COLO668 (cell line): Measurements from ENCODE around the gene ZNF253.
A peak's percentile ranks its signal among the peaks of the same experiment; 100 is the strongest.
"Not testable (repeated sequence)": the region's sequence is repeated elsewhere in the genome, so short reads cannot be mapped to it uniquely, and the experiment has no call there.

Experiments
- DNase-seq: peaks from one replicate; lab custom pipeline; 2025; ENCODE audit not compliant: unreplicated experiment; lab: John Stamatoyannopoulos, UW

ZNF253 gene

DNA sequence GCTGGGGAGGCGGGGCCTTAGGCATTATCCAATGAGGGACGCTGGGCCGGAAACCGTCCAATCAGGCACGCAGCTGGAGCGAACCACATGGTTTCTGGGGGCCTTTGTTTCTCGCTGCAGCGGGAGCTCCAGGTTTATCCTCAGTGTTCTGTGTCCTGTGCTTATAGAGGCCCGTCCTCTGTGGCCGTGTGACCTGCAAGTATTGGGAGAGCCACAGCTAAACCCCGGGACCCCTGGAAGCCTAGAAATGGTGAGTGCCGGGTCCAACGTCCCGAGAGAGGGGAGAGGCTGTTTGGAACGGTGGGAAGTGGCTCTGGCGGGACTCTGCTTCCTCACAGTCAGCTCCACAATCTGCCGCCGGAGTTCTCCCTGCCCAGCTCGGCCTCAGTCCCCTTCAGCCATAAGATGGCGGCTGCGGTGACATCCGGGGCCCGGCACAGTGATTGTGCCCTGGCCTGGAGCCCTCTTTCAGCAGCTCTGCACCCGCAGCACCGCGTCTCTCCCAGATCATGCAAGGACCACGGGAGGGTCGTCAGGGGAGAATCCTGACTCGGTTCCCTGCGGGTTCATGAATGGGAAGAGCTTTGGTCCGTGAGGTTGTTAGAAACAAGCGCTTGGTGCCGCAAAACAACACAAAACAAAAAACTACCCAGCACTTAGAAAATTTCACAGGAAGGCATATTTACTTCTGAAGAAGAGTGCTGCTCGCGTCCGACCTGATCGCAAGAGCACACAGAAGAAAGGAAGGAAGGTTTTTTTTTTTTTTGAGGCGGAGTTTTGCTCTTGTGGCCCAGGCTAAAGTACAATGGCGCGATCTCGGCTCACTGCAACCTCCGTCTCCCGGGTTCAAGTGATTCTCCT, at the start of gene ZNF253:
Gene ZNF253, plus strand, starts transcription at position 133 of the 861 bp plus-strand sequence. Its CDS starts 115 bp downstream, at position 248.
- DNase-seq = peak; percentile 96

DNA sequence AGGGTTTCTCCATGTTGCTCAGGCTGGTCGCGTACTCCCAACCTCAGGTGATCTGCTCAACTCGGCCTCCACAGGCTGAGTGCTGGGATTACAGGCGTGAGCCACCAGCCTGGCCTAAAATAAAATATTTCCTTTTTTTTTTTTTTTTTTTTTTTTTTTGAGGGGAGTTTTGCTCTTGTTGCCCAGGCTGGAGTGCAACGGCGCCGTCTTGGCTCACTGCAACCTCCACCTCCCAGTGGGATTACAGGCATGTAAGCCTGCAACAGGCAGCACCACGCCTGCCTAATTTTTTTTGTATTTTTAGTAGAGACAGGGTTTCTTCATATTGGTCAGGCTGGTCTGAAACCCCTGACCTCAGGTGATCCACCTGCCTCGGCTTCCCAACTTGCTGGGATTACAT, 49.0 kb upstream of the ZNF253 start:
- DNase-seq = no peak

DNA sequence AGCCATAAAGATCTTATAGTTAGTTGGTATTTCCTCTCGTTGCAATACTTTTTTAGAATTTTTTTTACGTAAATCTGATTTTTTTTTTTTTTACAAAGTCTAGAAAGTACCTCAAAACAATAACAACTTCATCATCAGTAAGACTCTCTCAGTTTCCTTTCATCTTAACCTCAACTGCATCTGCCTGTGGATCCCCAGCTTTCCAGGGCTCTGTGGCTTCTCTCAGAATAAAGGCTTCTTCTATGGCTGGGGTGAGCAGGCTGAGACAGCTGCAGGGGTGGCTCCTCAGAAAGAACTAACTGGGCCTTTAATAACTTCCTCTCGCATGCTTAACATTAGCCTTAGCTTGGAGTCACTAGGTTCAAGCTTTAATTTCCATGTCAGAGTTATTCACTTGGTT, 48.3 kb upstream of the ZNF253 start:
- DNase-seq = no peak

DNA sequence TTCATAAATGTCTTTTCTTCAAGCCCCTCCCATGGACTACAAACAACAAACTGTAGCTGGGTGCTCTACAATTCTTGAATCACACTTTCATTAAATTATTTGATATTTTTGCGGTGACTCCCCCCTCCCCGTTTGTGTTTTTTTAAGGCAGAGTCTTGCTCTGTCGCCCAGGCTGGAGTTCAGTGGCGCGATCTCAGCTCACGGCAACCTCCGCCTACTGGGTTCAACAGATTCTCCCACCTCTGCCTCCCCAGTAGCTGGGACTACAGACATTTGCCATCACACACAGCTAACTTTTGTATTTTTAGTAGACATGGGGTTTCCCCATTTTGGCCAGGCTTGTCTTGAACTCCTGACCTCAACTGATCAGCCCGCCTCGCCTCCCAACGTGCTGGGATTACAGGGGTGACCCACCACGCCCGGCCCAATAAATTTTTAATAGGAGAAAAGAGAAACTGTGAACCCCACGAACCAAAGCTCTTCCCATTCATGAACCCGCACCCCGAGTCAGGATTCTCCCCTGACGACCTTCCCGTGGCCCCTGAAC, 44.8 kb upstream of the ZNF253 start:
- no peak for DNase-seq

DNA sequence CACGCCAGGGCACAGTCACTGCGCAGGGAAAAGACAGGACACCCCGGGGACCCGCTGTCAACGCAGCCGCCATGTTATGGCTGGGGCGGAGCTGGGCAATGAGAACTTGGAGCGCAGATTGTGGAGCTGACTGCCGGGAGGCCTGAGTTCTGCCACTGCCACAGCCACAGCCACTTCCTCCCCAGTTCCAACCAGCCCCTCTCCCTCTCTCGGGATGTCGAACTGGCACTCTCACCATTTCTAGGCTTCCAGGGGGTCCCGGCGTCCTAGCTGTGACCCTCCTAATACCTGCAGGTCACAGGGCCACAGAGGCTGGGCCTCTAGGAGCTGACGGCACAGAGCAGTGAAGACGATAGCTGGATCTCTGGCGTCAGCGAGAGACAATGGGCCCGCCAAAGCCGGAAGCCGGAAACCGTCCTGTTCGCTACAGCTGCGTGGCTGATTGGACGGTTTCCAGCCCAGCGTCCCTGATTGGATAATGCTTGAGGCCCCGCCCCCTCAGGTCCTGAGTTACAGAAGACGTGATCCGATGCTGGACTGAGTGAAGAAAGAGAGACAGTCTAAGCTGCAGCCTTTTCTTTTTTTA, 44.2 kb upstream of the ZNF253 start, which contains the start of gene ZNF506:
Gene ZNF506, minus strand, starts transcription at position 385 of the 586 bp plus-strand sequence. Its CDS starts 147 bp downstream, at position 238.
- peak; percentile 96 for DNase-seq

DNA sequence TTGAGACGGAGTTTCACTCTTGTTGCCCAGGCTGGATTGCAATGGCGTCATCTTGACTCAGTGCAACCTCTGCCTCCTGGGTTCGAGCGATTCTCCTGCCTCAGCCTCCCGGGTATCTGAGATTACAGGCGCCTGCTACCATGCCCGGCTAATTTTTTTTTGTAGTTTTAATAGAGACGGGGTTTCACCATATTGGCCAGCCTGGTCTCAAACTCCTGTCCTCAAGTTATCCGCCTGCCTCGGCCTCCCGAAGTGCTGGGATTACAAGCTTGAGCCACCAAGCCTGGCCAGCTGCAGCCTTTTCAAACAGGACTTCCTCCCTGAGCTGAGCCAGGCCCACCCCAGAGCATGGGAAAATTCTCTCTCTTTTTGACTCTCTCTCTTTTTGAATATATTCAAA, 43.7 kb upstream of the ZNF253 start:
- not testable (repeated sequence) for DNase-seq

DNA sequence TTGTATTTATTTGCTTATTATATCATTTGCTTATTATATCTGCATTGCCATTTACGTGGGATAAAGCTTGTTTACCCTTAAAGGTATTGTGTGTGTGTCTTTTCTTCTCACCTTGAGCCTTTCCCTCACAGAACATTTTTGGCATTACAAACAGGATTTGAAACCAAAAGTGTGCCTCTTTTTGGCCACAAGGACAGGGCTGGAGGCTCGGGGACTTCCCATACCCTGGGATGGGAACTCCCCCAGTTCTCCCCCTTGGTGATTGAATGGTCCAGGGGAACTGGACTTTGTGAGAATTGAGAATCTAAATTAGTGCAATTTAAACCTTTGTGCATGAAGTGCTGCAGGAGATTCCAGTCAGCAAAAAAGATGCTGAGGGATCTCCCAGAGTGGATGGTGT, 41.8 kb upstream of the ZNF253 start:
- DNase-seq = no peak

DNA sequence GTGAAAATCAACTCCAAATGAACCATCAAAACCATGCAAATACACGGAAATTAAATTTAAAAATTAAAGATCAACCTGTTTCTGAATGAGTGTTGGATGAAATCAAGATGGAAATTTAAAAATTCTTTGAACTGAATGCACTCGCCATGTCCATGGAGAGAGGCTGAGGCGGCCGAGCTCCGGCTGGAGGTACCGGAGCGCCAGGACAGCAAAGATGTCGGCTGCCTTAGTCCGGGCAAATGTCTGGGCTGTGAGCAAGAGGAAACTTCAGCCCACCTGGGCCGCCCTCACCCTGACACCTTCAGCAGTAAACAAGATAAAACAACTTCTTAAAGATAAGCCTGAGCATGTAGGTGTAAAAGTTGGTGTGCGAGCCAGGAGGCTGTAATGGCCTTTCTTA, 38.8 kb upstream of the ZNF253 start:
- no peak for DNase-seq

DNA sequence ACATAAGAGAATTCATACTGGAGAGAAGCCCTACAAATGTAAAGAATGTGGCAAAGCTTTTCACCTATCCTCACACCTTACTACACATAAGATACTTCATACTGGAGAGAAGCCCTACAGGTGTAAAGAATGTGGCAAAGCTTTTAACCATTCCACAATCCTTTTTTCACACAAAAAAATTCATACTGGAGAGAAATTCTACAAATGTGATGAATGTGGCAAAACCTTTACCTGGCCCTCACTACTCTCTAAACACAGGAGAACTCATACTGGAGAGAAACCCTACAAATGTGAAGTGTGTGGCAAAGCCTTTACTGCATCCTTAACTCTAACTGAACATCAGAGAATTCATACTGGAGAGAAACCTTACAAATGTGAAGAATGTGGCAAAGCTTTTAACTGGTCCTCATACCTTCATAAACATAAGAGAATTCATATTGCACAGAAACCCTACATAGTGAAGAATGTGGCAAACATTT, 30.1 kb upstream of the ZNF253 start:
- no peak for DNase-seq

DNA sequence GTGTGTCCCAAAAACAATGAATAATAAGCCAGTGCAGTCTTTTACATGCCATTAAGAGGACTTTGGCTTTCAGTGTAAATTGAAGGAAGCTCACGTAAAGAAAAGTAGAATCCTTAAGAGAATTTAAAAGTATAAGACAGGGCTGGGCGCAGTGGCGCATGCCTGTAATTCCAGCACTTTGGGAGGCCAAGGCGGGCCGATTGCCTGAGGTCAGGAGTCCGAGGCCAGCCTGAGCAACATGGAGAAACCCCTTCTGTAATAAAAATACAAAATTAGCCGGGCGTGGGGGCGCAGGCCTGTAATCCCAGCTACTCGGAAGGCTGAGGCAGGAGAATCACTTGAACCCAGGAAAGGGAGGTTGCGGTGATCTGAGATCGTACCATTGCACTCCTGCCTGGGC, 17.9 kb upstream of the ZNF253 start:
- DNase-seq = no peak

DNA sequence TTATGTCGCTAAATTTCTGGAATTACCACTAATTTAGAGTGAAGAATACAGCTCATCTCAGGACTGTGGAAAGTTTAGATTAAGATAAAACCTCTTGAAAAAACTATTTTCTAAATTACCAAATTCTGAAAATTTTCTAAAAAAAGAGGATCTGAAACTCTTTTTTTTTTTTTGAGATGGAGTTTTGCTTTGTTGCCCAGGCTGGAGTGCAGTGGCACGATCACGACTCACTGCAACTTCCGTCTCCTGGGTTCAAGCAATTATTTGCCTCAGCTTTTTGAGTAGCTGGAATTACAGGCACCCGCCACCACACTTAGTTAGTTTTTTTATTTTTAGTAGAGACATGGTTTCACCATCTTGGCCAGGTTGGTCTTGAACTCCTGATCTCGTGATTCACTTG, 16.6 kb upstream of the ZNF253 start:
- no peak for DNase-seq

DNA sequence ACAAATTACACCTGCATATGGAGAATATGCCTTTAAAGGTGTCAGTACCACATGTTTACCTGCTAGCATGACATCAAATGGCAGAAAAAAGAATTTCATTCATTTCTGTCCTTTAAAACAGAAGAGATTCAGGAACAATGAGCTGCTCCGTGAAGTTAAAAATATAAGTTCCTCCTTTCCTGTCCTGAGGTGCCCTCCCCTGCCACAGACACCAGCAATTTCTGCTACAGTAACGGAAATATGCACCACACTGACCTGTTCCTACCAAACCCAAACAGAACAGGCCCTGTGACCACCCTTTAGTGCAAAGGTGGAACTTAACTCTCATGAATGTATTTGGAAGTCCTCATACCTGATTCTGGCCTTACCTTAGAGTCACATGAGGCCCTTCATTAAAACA, 13.9 kb upstream of the ZNF253 start:
- not testable (repeated sequence) for DNase-seq

DNA sequence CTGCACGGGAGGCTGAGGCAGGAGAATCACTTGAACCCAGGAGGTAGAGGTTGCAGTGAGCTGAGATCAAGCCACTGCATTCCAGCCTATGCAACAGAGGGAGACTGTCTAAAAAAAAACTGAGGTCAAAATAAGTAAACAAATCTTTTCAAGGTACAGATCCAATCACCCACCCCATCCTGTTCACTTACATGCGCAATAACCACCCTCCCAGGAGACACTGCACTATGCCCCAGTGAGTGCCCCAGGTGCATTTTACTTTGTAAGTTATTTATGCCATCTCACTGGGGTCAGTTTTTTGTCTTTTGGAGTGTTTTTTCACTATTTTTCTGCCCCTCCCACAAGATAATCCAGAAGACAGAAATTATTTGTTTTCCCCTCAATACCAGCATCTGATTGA, 6.9 kb upstream of the ZNF253 start:
- DNase-seq = no peak

DNA sequence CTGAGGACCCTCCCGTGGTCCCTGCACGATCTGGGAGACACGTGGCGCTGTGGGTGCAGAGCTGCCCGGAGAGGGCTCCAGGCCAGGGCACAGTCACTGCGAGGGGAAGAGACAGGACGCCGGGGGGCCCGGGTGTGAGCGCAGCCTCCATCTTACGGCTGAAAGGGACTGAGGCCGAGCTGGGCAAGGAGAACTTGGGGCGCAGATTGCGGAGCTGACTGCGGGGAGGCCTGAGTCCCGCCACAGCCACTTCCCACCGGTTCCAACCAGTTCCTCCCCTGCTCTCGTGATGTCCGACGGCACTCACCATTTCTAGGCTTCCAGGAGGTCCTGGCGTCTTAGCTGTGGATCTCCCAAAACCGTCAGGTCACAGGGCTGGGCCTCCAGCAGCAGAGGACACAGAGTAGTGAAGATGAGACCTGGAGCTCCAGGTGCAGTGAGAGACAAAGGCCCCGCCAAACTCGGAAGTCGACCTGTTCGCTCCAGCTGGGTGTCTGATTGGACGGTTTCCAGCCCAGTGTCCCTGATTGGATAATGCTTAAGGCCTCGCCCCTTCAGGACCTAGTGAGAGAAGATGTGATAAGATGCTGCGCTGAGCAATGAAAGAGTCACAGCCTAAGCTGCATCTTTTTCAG, 4.8 kb upstream of the ZNF253 start:
- DNase-seq = no peak

DNA sequence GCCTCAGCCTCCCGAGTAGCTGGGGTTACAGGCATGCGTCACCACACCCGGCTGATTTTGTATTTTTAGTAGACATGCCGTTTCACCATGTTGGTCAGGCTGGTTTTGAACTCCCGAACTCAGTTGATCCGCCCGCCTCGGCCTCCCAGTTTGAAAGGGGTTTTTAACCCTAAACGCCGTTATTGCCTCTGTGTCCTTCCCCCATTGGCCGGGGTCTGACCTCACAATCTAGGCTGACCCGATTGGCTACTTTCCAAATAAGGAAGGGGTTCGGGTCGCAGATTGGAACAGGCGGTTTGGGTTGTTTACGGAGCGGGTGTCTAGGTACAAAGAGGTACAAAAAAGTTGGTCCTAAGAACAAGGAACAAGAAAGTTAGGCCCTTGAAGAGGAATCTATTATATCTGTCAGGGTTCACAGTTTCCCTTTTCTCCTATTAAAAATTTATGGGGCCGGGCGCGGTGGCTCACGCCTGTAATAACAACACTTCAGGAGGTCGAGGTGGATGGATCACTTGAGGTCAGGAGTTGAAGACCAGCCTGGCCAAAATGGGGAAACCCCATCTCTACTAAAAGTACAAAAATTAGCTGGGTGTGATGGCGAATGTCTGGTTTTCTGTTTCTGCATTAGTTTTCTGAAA, 1.0 kb downstream of the ZNF253 start:
- peak; percentile 41 for DNase-seq

DNA sequence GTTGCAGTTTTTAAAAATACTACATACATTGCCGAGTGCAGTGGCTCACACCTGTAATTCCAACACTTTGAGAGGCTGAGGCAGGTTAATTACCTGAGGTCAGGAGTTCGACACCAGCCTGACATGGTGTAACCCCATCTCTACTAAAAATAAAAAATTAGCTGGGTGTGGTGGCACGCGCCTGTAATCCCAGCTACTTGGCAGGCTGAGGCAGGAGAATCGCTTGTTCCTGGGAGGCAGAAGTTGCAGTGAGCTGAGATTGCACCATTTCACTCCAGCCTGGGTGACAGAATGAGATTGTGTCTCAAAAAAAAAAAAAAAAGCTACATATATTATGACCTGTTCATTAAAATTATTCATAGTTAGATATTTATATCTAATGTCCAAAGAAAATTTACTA, 4.4 kb downstream of the ZNF253 start:
- DNase-seq = not testable (repeated sequence)

DNA sequence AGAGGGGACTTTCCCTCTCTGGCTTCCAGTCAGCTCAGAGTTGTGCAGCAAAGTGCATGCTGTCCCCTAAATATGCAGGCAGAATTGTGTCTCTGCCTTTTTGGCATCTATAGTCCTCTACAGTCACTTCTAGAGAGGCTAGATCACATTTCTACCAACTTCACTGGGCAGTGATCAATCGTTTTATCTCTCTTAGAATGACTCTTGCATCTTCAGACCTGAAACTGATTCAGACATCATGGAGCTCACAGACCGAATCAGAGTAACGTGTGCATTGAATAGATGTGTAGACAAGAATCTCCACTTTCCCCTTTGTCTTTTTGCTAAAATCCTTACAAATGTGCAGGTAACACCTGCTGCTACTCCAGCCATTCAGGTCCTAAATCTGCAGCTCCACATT, 6.2 kb downstream of the ZNF253 start:
- DNase-seq = no peak

DNA sequence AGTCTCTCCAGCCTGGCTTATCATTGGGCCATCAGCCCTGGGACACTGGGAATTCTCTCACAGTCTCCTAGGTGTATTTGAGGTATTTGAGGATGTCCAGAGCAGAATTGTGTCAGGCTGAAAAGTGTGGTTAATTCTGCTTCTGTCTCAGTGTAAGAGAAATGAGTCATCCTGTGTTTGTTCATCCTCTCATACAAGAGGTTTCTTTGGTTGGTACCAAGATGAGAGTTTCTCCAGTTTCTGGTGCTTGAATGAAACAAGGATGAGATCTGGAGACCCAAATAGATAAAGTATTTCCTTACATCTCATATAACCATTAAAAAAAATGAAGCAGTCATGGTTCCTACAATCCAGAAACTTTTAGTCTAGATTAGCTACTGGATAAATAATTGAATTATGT, 7.7 kb downstream of the ZNF253 start:
- no peak for DNase-seq

DNA sequence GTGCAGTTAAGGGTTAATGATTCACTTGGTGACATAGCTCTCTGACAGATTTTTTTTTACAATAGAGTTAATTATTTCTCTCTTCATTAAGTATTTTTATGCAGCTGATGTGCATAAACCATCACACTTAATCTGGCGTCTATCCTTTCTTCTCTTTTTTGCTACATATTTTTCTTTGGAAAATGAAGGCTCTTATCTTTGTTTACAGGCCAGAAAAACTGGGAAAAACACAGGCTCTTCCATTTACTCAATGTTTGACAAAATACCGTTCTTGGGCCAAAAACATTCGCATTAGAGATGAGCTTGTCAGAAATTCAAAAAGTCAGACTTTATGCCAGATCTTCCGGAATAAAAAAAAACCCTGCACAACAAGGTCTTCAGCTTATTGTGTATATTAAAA, 12.0 kb downstream of the ZNF253 start:
- no peak for DNase-seq

DNA sequence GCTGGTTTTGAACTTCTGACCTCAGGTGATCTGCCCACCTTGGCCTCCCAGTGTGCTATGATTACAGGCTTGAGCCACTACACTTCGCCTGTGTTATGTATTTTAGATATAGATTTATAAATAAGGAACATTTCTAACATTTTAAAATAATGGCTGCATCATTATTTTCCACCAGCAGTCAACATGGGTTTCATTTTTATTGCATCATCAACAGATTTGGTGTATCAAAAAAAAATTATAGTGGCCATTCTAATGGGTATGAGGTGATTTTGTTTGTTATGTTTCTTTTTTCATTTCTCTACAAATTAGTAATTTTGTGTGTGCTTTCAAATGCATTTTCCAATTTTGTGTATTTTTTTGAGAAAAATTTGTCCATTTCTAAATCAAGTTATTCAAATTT, 18.9 kb downstream of the ZNF253 start:
- DNase-seq = no peak
